LoVo (cell line): ENCODE data around the gene PLEKHM2.

Source experiments
- DNase-seq: peaks from one replicate; pipeline ENCODE4 v3.0.0-alpha.2; 2016; ENCODE audit warnings: low spot score

Gene PLEKHM2

DNA sequence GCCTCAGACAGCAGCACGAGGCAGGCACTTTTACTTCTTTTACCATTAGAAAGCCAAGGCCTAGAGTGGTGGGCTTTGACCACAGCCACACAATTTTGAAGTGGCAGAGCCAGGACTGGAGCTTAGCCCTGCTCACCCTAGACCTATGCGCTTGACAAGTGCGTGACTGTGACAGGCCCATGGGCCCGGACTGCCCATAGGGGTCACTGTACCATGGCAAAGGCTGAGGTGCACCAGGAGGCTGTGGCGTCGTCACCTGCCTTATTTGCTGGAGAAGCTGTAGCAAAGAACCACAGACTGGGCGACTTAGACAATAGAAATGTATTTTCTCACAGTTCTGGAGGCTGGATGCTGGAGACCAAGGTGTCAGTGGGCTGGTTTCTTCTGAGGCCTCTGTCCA is 55.6 kb downstream of the PLEKHM2 start:
- no peak for DNase-seq

DNA sequence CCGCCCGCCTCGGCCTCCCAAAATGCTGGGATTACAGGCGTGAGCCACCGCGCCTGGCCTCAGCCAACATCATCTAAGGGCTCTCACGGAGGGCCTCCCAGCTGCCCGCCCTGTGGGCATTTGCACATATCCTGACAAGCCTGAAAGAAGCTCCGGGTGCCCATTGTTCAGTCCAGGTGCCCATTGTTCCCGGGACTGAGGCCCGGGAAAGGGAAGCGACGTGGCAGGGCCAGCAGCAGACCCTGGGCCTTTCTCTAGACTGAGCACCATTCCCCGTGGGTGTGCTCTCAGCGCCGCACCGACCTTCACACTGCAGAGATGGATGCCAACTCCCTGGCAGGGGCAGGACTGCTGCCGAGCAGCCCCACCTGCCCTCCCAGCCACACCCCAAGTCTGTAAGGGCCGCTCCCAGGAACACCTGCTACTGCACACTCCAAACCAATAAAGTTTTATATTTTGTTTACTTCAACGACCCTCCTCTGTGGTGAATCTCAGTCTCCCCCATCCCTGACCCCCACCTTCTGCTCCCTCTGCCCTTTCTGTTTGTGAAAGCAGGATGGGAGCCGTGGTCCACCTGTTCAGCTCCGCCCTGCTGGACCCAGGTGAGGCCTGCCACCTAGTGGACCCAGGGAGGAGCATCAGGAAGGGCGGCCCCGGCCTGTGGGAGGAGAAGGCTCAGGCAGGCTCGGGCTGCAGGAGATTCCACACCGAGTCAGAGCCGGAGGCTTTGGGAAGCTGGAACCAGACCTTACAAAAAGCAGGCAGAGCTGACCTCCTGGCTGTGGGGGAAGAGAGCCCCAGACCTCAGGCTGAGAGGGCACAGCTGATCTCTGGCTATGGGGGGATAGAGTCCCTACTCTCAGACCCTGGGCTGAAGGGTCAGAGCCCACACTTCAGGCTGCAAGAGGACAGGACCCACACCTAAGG is 57.1 kb downstream of the PLEKHM2 start:
- peak; percentile 84 for DNase-seq

DNA sequence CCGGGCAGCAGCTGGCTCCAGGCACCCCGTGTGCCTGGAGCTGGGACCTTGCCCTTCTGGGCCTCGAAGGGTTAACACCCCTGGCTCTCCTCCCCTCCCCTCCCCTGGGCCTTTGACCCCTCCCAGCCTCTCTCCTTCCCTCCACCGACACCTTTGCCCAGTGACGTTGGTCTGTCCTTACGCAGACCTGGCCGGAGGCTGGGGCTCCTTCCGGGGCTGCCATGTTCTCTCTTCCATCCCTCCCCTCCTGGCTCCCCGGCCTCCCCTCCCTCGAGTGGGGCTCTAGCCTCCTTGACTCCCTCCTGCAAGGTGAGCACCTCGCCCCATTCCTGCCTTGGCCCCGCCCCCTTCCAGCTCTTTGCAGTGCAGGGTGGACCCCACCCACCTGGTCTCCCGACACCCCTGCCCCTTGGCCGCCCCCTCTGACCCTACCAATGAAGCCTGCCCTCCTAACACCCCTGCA is 58.2 kb downstream of the PLEKHM2 start, which contains the start of gene TMEM82:
Gene TMEM82 (plus strand): TSS at position 161 of the 463 bp plus-strand sequence. CDS start 61 bp downstream, at position 222.
- no peak for DNase-seq

- DNase-seq, result no peak
These were observed 60.1 kb downstream of the PLEKHM2 start for GRCh38 chr1:15744122-15744679.

DNA sequence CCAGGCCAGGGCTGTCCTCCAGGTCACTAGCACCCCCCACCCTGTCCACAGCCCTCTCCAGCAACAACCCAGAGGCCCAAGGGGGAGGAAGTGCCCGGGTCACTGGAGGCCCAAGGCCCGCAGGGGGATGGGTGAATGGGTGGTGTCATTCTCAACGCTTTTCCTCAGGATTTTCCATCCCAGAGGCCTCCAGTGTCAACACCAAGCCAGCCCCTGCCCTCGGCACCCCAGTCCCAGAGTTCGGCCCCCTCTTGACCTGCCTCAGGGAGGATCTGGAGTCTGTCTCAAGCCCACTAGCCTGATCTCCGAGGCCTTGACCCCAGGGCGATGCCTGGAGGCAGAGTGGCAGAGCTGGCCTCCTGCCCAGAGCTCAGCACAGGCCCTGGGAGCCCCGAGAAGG is 63.3 kb downstream of the PLEKHM2 start:
- no peak for DNase-seq

DNA sequence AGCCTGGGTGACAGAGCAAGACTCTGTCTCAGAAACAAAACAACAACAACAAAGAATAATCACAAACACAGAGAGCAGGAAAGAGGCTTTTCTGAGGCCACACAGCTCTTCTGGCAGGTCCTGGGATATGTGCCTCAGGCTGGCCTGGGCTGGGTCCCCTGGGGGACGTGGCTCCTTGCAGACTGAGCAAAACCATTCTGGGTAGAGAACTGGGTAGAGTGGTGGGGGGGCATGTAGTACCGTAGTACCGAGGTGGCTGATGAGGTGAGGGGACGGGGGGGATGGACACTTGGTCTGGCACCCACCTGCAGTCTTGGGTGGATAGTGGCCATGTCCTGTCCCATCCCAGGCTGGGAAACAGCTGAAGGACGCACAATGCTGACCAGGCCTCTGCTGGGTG is 64.1 kb downstream of the PLEKHM2 start:
- no peak for DNase-seq

DNA sequence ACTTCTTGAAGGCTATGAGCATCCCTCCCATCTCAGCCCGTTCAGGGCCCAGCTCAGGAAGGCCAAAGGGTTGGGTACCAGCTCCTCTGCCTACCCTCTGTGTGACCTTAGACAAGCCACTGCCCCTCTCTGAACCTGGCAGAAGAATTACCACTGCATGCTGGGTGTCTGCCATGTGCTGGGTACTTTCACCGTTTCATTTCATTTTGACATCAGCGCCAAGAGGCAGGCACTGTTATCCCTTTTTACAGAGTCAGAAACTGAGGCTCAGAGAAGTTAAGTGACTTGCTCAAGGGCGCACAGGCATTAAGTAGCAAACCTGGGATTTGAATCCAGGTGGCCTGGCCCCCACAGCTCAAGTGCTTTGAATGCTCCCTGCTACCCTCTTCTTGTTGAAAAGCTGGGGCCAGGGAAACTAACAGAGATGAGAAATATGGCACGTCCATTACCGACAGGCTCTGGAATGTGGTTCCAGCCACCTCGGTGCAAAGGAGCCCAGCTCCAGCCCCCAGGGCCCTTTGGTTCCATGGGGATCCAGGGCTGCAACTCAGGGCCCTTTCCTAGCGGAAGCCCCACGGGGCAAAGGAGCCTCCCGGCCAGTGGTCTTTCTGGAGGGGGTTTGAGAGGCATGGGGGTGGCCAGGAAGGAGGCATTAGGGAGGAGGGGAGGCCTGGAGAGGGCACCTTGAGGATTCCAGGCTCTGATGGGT is 64.7 kb downstream of the PLEKHM2 start:
- DNase-seq, result no peak

- DNase-seq, result no peak
These were observed 65.5 kb downstream of the PLEKHM2 start for GRCh38 chr1:15749399-15750291.

- DNase-seq, result no peak
These were observed 66.8 kb downstream of the PLEKHM2 start for GRCh38 chr1:15750924-15751323.

GRCh38 chr1:15751717-15752116 is 67.6 kb downstream of the PLEKHM2 start:
- DNase-seq, result no peak

- DNase-seq, result no peak
These were observed 69.7 kb downstream of the PLEKHM2 start for GRCh38 chr1:15753776-15754175.

- no peak for DNase-seq
These were observed 71.0 kb downstream of the PLEKHM2 start for GRCh38 chr1:15755021-15755645.

DNA sequence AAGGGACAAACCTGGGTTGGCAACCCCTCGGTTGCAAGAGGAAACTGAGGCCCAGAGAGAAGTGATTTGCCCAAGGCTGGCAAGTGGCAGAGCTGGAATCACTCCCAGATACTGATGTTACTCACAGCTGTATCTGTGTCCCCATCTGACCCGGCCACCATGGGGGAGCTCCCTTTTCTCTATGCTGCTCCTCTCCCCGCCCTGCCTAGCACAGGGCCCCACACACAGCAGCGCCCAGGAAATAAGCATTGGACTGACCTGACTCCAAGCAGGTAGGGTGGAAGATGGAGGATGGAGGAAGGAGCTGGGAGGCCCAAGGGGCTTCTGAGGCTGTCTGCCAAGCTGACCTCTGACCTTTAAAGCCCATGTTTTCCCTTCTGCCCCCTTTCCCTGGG is 71.5 kb downstream of the PLEKHM2 start:
- DNase-seq, result no peak

DNA sequence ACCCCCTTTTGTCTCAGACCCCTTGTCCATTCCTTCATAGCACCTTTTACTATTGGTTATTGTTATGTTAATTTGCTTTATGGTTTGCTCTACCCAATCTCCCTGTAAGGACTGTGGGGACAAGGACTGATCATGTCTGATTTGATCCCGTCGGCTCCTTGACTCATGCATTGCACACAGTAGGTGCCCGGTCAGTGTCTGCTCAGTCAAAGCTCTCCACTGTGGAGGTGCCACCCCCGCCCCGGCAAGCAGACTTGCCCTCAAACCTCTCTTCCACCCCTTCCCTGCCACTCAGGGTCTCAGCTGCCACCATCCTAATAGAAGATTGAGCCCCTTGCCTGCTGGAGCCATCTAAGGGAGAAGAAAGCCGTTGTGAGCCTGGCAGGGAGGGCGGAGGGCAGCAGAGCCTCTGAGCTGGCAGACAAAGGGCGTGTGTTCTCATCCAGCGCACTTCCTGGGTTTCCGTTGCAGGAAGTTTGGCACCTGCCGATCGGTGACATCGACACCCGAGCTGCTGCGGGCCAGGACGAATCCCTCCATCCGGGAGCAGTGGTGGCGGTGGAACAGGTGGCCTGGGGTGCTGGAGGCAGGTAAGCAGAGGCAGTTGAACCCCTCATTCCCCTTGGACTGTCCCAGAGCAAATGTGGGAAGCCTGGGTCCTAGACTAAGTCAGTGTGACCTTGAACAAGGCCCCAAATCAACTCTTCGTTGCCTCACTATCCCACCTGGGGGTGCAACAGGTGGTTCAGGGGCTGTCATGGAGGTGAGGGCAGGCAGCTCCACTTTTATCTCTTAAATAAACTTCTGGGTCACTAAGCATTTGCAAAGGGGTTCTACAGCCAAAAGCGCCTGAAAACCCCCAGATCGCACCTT is 72.3 kb downstream of the PLEKHM2 start:
- peak; percentile 72 for DNase-seq

GRCh38 chr1:15757016-15757543 is 73.0 kb downstream of the PLEKHM2 start:
- DNase-seq, result no peak

- no peak for DNase-seq
These were observed 73.6 kb downstream of the PLEKHM2 start for GRCh38 chr1:15757575-15758342.

- DNase-seq, result no peak
These were observed 74.3 kb downstream of the PLEKHM2 start, which contains the start of gene FBLIM1 for GRCh38 chr1:15758343-15758931. Gene FBLIM1, plus strand, starts transcription at chr1:15758795. Its CDS starts 6,189 bp downstream, at chr1:15764984.

DNA sequence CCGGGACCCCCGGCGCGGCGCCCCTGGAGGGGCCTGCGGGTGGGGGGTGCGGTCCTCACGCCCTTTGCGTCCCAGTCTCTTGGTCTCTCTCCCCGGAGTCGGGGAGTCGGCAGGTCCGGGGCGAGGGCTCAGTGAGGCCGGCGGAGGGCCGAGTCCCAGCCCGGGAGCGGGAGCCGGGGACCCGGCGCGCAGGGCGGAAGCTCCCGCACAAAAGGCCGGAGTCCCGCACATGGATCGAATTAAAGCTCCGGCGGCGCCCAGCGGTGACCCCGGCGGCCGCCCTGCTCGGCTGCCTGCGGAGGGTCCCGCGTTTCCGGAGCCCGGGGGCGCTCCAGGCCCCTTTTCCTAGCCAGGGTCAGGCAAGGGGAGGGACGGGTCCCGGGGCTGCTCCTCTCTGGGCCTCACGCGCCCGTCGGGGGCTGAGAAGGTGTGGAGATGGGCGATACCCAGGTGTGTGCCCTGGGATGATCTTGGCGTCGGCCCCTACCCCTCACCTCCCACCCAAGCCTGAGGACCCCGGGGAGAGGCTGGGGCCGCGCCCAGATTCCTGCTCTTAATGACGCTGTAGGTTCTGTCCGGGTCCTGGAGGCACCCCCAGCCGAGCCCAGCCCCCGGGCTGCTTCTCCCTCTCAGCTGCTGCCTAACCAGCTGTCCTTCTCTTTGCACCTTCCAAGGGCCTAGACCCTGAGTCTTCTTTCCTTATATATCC is 75.0 kb downstream of the PLEKHM2 start:
- DNase-seq, result no peak
